Activated CD8-positive, alpha-beta memory T cell treated with anti-CD3 and anti-CD28 coated beads, Interleukin-2, amount 50 U/mL, for 48 hours (primary cell): ENCODE data around the gene DSCAML1.

ENCODE experiments used
- DNase-seq: peaks from one replicate; pipeline ENCODE4 v3.0.0-alpha.2; 2020

Gene DSCAML1

GRCh38 chr11:117686711-117687110 lies 110.3 kb downstream of the DSCAML1 start:
- no peak for DNase-seq

GRCh38 chr11:117685566-117685965 lies 111.5 kb downstream of the DSCAML1 start:
- no peak for DNase-seq

GRCh38 chr11:117684731-117685130 lies 112.3 kb downstream of the DSCAML1 start:
- no peak for DNase-seq

GRCh38 chr11:117684111-117684510 lies 112.9 kb downstream of the DSCAML1 start:
- no peak for DNase-seq

- DNase-seq = no peak
Observed at GRCh38 chr11:117681438-117681837, 115.6 kb downstream of the DSCAML1 start.

- DNase-seq = no peak
Observed at GRCh38 chr11:117679461-117679860, 117.6 kb downstream of the DSCAML1 start.

DNA sequence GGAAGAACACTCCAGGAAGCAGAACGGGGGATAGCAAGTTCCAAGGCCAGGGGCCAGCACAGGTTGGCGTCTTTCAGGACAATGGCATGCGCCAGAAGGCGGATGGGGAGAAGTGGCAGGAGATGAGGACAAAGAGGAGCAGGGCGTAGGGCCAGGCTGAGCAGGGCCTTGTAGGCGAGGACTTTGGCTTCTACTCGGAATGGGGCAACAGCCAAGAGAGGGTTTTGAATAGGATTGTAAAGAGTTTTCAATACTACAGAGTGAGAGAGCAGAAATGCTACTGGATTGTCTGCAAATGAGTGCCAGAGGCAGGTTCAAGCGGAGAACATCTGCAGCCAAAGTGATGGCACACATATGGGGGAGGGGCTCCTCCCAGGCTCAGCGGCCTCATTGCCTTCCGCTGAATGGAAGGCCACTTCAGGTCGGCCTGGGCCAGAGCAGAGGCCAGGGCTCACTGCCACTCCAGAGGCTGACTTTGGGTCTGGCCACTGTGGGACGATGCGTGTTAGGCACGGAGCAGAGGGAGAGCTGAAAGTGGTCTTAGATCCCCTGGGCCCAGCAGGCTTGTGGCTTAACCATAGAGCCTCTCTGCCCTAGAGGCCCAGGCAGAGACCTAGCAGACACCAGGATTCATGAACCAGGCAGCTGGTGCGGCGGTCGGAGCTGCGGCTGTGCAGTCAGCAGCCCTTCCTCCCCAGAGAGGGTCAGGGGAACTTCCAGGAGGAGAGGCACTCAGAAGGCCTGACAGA lies 118.2 kb downstream of the DSCAML1 start:
- no peak for DNase-seq

DNA sequence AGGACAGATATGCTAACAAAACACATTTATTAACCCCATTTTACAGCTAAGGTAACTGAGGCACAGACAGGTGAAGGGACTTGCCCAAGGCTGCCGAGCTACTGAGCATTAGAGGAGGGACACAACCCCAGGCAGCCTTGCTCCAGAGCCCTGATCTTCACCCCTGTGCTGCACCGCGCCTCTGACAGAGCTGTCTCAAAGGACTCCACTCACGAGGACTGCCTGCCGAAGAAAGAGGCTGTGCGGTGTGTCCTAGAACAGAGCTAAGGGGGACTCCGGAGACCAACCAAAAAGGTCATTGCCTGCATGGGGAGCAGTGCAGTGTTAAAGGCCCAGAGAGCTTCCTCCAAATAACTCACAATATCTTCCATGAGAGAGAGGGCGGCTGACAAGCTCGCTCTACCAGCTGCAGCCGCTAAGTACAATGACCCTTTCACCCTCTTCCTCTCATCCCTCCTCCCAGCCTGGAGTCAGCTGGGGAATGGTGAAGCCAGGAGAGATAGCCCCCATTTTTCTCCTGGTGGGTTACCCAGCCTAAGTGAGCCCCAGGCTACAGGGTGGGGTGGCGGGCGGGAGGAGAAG lies 119.2 kb downstream of the DSCAML1 start:
- DNase-seq = no peak

DNA sequence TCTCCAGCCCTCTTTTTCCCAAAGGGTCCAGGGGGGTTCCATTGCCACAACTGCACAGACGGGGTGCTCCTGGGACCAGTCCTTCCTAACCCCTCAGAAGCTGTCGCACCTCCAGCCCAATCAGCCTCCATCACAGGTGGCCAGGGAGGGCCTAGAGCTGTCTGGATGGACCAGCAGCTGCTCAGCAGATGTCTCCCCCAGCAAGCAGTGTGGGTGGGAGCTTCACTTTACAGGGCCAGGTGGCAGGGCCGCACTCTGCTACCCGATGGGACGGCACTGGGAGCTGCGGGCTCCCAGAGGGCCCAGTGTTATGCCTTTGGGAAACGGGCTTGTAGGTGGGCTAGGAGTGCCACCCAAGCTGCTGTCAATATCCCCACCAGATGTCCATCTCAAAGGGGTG lies 120.5 kb downstream of the DSCAML1 start:
- DNase-seq = no peak

DNA sequence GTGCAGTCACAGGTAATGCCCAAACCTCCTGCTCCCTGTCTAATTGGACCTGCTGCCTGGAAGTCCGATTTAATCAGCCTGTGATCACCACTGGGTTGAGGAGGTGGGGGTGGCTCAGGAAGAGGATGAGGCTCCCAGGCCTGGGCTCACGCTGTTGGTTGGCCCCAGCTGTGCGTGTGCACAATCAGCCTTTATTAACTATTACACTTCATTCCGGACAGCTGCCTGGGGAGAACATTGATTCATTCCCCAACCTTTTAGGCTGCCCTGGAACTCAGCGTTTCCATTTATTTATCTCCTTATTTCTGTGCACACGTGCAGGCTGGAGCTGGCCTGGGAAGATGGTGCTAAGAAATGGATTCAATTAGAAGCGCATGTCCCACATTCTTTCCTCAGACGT lies 123.4 kb downstream of the DSCAML1 start:
- no peak for DNase-seq

DNA sequence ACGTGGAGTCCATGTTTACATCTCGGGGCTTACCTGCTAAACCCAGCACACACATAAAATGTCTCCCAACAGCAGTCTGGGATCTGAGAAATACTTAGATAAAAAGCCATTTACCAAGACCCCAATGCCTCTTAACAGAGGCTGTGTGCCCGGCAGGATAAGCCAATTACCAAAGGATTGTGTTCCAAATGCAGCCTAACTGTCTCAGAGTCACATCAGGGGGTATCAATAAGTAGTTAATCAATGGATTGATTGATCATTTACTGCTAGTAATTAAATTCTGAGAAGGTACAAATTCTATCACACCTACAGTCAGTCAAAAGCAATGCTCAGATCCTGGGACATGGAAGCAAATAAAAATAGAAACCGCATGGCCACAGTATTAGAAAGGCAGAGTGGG lies 125.6 kb downstream of the DSCAML1 start:
- no peak for DNase-seq

- DNase-seq = no peak
Observed at GRCh38 chr11:117670924-117671323, 126.1 kb downstream of the DSCAML1 start.

- no peak for DNase-seq
Observed at GRCh38 chr11:117670443-117670842, 126.6 kb downstream of the DSCAML1 start.

DNA sequence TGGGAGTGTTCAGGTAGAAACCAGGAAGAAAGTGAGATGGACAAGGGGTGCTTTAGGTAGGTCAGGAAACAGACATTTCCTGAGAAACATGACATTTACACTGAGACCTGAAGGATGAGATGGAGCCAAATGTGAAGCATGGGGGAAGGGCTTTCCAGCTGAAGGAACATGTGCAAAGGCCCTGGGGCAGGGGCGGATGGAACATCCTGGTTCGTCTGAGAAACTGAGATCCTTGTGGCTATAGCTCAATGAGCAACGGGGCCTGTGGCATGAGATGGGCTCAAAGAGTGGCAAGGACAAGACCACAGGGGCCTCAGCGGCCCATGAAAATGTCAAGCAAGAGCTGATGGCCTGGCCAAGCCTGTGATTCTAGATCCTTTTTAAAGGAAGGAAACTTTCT lies 127.4 kb downstream of the DSCAML1 start:
- no peak for DNase-seq

- no peak for DNase-seq
Observed at GRCh38 chr11:117669062-117669461, 128.0 kb downstream of the DSCAML1 start.

- no peak for DNase-seq
Observed at GRCh38 chr11:117668321-117668751, 128.7 kb downstream of the DSCAML1 start.

GRCh38 chr11:117664897-117665296 lies 132.1 kb downstream of the DSCAML1 start:
- no peak for DNase-seq

DNA sequence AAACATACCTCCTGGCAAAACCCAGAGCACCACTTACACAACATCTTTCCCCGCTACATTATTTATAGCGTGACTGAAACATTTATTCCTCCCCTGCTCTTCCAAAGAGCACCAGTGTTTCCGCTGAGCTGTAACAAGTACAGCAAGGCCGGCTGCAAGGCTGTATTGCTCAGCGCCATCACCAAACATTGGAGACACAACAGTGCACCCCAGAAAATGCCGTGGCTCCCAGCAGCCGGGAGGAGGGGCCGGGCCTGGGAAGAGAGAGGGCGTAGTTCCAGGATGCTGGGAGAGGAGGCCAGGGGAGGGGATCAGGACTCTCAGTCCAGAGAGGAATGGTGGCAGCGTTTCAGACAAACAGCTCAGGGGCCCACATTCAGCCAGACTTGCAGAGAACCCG lies 133.2 kb downstream of the DSCAML1 start:
- no peak for DNase-seq

- DNase-seq = no peak
Observed at GRCh38 chr11:117663414-117663813, 133.6 kb downstream of the DSCAML1 start.

- DNase-seq = no peak
Observed at GRCh38 chr11:117662671-117663269, 134.2 kb downstream of the DSCAML1 start.

DNA sequence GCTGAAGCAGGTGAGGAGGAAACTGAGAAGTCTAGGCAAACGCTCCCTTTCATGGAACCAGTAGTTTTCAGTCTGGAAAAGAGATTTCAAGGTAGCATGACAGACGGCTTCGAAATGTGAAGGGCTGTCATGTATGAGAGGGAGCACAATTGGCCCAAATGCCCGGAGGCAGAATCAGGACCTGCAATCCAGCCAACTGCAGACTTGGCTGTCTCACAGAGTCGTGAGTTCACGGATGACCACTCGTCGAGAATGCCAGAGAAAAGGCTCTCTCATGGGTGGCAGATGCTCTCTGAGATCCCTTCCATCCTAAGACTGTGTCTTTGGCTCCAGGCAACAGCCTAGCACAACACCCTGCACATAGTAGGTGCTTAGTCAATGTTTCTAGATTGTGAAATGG lies 134.8 kb downstream of the DSCAML1 start:
- no peak for DNase-seq

GRCh38 chr11:117658809-117659208 lies 138.2 kb downstream of the DSCAML1 start:
- DNase-seq = no peak

GRCh38 chr11:117657794-117658193 lies 139.2 kb downstream of the DSCAML1 start:
- no peak for DNase-seq
